GM18498 (cell line): Measurements from ENCODE around the gene SNAPC1.
"Not testable (repeated sequence)": the region's sequence is repeated elsewhere in the genome, so short reads cannot be mapped to it uniquely, and the experiment has no call there.

Source experiments
- ATAC-seq: cut with Tn5 transposase; IDR thresholded peaks from one replicate; pipeline ENCODE4 v1.9.1; 2021; ENCODE audit warnings: mild to moderate bottlenecking, moderate library complexity; ENCODE audit not compliant: unreplicated experiment

The SNAPC1 gene

GRCh38 chr14:61749264-61749663 is 13.0 kb upstream of the SNAPC1 start:
- ATAC-seq: no peak

DNA sequence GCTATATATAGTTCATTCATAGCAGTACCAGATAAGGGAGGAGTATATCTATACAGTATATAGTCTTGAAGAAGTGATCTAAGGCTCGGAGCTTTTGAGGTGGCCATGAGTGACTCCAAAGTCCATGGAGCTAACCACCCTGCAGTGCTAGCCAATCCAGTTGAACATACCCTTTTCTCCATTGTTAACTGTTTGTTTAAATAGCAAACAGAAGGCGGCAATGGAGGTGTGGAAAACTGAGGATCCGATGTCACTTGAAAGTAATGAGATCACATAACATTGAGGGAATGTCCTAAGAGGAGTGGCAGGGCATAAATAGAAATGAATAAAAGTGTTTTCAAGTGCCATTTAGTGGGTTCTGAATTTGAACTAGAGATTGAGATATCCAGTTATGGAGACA is 12.4 kb upstream of the SNAPC1 start:
- ATAC-seq: no peak

GRCh38 chr14:61750708-61751474 is 11.3 kb upstream of the SNAPC1 start:
- peak; percentile 95 for ATAC-seq

DNA sequence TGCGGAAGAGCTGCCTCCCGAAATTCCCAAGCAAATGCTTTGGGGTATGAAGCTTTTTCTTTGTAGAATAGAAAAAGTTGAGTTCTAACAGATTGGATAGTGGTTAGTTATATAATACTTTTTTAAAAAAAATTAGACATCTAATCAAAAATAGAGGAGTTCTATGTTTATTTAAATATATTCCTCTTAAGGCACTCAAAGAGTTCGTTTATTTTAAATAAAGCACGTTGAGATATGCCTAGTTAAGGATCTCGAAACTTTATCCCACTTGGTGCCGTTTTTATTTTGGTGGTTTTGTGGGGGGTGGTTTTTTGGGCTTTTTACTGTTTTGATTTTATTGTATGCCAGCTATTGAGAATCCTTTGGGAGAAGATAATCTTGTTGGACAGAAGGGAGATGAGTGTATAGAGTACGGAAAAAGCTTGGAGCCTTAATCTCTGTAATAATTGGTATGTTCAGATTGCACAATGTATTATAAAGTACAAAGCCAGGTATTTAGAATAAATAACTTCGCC is 10.7 kb upstream of the SNAPC1 start:
- no peak for ATAC-seq

DNA sequence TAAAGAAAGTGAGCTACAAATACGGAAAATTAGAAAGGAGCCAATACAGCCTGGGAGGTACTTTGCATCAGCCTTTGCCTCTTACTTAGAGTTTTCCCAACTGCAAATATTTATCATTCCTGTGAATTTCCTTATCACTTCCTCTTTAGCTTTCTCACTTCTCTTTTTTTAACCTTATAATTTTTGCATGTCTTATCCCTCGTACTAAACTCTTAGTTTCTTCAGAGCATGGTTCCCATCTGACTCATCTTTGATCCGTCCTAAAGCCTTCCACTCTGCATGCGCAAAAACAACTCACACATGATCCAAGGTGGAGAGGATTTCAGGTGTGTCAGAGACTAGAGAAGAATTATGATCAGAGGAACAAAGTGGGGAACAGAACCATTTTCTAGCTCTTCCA is 9.6 kb upstream of the SNAPC1 start:
- peak; percentile 40 for ATAC-seq

DNA sequence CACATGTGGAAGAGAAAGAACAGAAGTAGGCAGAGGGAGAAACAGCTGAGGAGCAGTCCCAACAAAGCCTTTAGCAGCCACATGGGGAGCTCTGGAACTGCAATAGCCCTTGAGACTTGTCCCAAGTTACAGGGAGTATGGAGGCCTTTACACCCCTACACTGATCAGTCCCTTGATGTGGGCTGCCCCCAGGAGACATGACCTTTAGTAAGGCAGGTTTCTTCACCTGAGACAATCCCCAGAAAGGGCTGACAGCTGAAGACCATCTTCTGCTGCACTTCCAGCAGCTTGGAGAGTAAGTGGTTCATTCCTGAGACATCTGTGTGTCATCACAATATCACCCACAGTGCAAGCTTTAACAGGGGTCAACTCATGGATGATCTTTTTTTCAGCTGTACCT is 8.6 kb upstream of the SNAPC1 start:
- no peak for ATAC-seq

DNA sequence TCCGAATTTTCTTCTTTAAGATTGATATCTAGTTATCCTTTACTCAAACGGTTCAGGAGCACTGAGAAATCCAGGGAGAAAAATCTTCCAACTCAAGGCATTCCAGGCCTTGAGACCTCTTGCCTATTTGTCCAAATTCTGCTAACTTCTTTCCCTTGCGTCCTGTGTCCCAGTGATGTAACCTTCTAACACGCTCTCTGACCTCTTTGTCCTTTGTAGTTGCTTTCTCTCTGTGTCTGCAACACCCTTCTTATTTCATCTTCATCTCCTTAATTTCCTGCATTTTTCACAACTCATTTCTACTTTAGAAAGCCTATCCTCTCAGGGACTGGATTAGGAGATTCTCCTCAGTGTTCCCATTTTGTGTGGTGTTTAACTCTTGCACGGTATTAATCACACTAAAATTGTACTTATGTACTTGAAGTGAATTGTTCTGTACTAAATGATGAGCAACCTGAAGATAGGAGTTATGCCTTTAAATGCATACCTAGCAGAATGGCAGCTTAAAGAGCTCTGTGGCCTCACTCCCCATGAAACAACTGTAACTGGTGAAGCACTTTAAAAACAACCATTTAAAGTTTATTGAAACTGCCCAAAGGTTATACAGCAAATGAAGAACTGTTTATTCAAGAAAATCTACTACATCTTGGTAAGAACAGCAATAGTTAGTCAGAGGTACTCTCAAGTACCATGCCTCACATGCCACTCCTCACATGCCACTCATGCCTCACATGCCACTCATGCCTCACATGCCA is 7.4 kb upstream of the SNAPC1 start:
- ATAC-seq: no peak

DNA sequence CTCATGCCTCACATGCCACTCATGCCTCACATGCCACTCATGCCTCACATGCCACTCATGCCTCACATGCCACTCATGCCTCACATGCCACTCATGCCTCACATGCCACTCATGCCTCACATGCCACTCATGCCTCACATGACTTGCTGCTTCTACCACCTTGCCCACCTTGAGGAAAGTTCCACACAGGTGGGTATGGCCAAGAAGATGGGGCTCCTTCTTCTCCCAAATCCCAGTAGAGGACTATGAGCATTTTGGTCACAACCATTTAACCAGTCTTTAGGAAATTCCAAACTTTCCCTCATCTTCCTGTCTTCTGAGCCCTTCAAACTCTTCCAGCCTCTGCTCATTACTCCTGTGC is 6.9 kb upstream of the SNAPC1 start:
- not testable (repeated sequence) for ATAC-seq

DNA sequence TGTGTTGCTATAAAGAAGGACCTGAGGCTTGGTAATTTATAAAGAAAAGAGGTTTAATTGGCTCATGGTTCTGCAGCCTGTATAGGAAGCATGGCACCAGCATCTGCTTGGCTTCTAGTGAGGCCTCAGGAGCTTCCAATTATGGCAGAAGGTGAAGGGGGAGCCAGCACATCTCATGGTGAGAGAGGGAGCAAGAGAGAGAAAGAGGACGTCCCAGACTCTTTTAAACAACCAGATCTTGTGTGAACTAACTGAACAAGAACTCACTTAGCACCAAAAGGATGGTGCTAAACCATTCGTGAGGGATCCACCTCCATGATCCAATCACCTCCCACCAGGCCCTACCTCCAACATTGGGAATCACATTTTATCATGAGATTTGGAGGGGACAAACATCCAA is 6.1 kb upstream of the SNAPC1 start:
- no peak for ATAC-seq

DNA sequence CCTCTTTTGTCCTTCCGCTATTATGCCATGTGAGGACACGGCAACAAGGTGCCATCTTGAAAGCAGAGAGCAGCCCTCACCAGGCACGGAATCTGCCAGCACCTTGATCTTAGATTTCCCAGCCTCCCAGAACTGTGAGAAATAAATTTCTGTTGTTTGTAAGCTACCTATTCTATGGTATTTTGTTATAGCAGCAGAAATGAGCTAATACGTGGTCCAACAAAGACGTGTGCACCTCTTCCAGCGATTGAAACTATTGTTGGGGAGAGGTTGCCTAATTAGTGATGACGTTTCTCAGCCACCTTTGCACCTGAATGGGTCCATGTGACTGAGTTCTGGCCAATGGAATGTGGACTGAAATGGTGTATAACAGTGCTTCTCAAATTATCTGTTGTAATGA is 2.3 kb upstream of the SNAPC1 start:
- no peak for ATAC-seq

- ATAC-seq: no peak
Measured at GRCh38 chr14:61761557-61761956, 663 bp upstream of the SNAPC1 start.

GRCh38 chr14:61764342-61765122 is 2.3 kb downstream of the SNAPC1 start:
- ATAC-seq: no peak

GRCh38 chr14:61765225-61765943 is 3.2 kb downstream of the SNAPC1 start:
- no peak for ATAC-seq

GRCh38 chr14:61766151-61766550 is 3.9 kb downstream of the SNAPC1 start:
- ATAC-seq: no peak

GRCh38 chr14:61768240-61768639 is 6.0 kb downstream of the SNAPC1 start:
- no peak for ATAC-seq

GRCh38 chr14:61769893-61770292 is 7.7 kb downstream of the SNAPC1 start:
- ATAC-seq: no peak

DNA sequence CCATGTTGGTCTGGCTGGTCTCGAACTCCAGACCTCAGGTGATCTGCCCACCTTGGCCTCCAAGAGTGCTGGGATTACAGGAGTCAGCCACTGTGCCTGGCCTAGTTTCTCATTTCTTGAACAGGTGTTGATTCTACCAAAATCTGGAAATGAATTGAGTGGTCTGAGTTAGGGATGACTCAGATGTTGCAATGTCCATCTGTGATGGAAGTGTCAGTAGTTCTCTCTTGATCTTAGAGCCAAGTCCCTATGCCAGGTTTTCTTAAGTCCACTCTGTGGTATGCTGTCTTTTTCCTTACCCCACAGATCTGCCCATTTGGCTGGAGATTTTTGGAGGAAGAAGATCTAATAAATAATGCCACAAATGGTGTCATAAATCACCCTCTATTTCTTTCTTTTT is 12.6 kb downstream of the SNAPC1 start:
- no peak for ATAC-seq

DNA sequence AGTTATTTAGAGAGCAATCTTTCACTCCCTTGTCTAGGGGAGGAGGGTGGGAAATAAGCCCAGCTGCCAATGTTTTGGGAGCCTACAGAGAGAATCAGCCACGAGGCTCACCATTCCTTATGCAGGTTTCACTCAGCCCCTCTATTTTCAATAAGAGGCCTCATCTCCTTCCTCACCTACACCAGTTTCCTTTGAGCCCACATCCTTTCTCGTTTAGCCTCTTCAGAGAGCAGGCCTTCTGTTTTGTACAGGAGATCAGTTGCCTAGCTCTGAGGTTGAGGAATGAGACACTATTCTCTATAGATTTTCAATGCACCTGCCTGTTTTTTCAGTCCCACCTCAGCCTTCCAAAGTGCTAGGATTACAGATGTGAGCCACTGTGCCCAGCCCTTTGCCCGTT is 17.9 kb downstream of the SNAPC1 start:
- peak; percentile 80 for ATAC-seq

GRCh38 chr14:61797309-61797708 is 35.1 kb downstream of the SNAPC1 start:
- ATAC-seq: no peak

- no peak for ATAC-seq
Measured at GRCh38 chr14:61802010-61802568, 39.9 kb downstream of the SNAPC1 start.

- ATAC-seq: no peak
Measured at GRCh38 chr14:61803755-61804154, 41.5 kb downstream of the SNAPC1 start.
